ENCODE data around the gene SPACA9.
A peak's percentile ranks its signal among the peaks of the same experiment; 100 is the strongest.

Gene SPACA9

GRCh38 chr9:132864277-132864676 lies 14.4 kb upstream of the SPACA9 start:
- DNase-seq, result no peak

GRCh38 chr9:132864691-132865090 lies 14.0 kb upstream of the SPACA9 start:
- no peak for DNase-seq

- DNase-seq, result no peak
Observed at GRCh38 chr9:132866898-132867297, 11.8 kb upstream of the SPACA9 start.

- DNase-seq, result no peak
Observed at GRCh38 chr9:132869266-132869665, 9.4 kb upstream of the SPACA9 start.

GRCh38 chr9:132873403-132873802 lies 5.3 kb upstream of the SPACA9 start:
- DNase-seq, result no peak

GRCh38 chr9:132875159-132875558 lies 3.5 kb upstream of the SPACA9 start:
- no peak for DNase-seq

GRCh38 chr9:132876849-132877248 lies 1.8 kb upstream of the SPACA9 start:
- no peak for DNase-seq

- DNase-seq, result no peak
Observed at GRCh38 chr9:132877458-132877823, 1.3 kb upstream of the SPACA9 start.

- DNase-seq, result peak; percentile 93
Observed at GRCh38 chr9:132877824-132878694, 639 bp upstream of the SPACA9 start, which contains the start of gene AK8. AK8 (minus strand) TSS chr9:132878284; CDS start chr9:132878255, 29 bp downstream.

- no peak for DNase-seq
Observed at GRCh38 chr9:132879457-132880323, 992 bp downstream of the SPACA9 start.

GRCh38 chr9:132880324-132880661 lies 1.6 kb downstream of the SPACA9 start:
- DNase-seq, result peak; percentile 89

- no peak for DNase-seq
Observed at GRCh38 chr9:132881826-132882225, 3.1 kb downstream of the SPACA9 start.

GRCh38 chr9:132882616-132883015 lies 3.9 kb downstream of the SPACA9 start:
- DNase-seq, result no peak

- no peak for DNase-seq
Observed at GRCh38 chr9:132883349-132884294, 4.9 kb downstream of the SPACA9 start.

GRCh38 chr9:132885720-132886333 lies 7.1 kb downstream of the SPACA9 start:
- no peak for DNase-seq

GRCh38 chr9:132886334-132886725 lies 7.6 kb downstream of the SPACA9 start:
- no peak for DNase-seq

- no peak for DNase-seq
Observed at GRCh38 chr9:132887181-132888120, 8.8 kb downstream of the SPACA9 start.

- no peak for DNase-seq
Observed at GRCh38 chr9:132888151-132888550, 9.5 kb downstream of the SPACA9 start.

- DNase-seq, result no peak
Observed at GRCh38 chr9:132892400-132892799, 13.7 kb downstream of the SPACA9 start.

- no peak for DNase-seq
Observed at GRCh38 chr9:132894346-132894745, 15.6 kb downstream of the SPACA9 start.
